Sigmoid colon (tissue), 7 donors: ENCODE results near the gene GRB2. TPM values are rescaled to one million over a fixed set of nuclear protein-coding genes. Genes with fewer than 3 reads are reported as not detected.

Experiments
- DNase-seq: peaks from one replicate; pipeline ENCODE4 v3.0.0-alpha.2; 2019
- H3K27ac ChIP-seq, 4 donors: fragments of 200-600 bp; sonication (generic); one replicate each; pipeline ENCODE4 v1.5.1; 2016 to 2019; ENCODE audit warnings: mild to moderate bottlenecking in 1 of 4
- H3K27me3 ChIP-seq, 3 donors: fragments of 200-600 bp; sonication (generic); one replicate each; pipeline ENCODE4 v1.5.1; 2019; ENCODE audit warnings: mild to moderate bottlenecking in 1 of 3
- H3K36me3 ChIP-seq, 4 donors: fragments of 200-600 bp; sonication (generic); one replicate each; pipeline ENCODE4 v1.5.1; 2016 to 2019
- H3K4me1 ChIP-seq, 4 donors: fragments of 200-600 bp; sonication (generic); one replicate each; pipeline ENCODE4 v1.5.1; 2017 to 2019
- H3K4me3 ChIP-seq, 4 donors: fragments of 200-600 bp; sonication (generic); one replicate each; pipeline ENCODE4 v1.5.1; 2017 to 2019; ENCODE audit warnings: mild to moderate bottlenecking in 2 of 4, moderate library complexity in 1 of 4
- H3K9me3 ChIP-seq, 4 donors: fragments of 200-600 bp in 3 of 4; sonication (generic) in 3 of 4; one replicate each; pipeline versions ENCODE4 v1.5.1 to v1.6.1; 2013 to 2019
- CTCF ChIP-seq, 4 experiments: fragments of 450-650 bp in 3 of 4; fragments of 200-600 bp in 1 of 4; IDR thresholded peaks; one replicate each; pipeline ENCODE4 v1.5.1; 2016 to 2019; ENCODE audit warnings: antibody characterized with exemption in 4 of 4, mild to moderate bottlenecking in 3 of 4, moderate library complexity in 2 of 4
- EP300 ChIP-seq, 4 donors: sonication (generic); formaldehyde crosslinking; IDR thresholded peaks; one replicate each; pipeline ENCODE4 v1.6.1; 2017; ENCODE audit warnings: antibody characterized with exemption in 4 of 4
- POLR2A ChIP-seq, 2 donors: fragments of 450-650 bp; IDR thresholded peaks; one replicate each; pipeline ENCODE4 v1.6.1; 2016; ENCODE audit warnings: antibody characterized with exemption in 2 of 2, mild to moderate bottlenecking in 2 of 2, moderate library complexity in 2 of 2
- POLR2AphosphoS5 ChIP-seq, 4 donors: sonication (generic); formaldehyde crosslinking; IDR thresholded peaks; one replicate each; pipeline ENCODE4 v1.6.1; 2017; ENCODE audit warnings: antibody characterized with exemption in 4 of 4
- WGBS, 2 donors: extraction: QIAGEN DNeasy Blood & Tissue Kit; methylation state at CpG; one replicate each; pipeline ENCODE4 v1.1.7; 2013; 5-methylcytosine and 5-hydroxymethylcytosine counted together
- intact Hi-C: fragments of 100-400 bp; cut with DNase I; formaldehyde crosslinking; loops from one replicate; pipeline ENCODE4 v1.15.1; 2023
- polyA plus RNA-seq, 3 donors: library from polyadenylated mRNA; stranded (reverse); fragments of 200-250 nt; gene quantifications; one replicate each; pipeline ENCODE4 v1.2.3, GENCODE V29; 2013
- total RNA-seq, 4 donors: library from RNA; depleted of rRNA; stranded (reverse); fragments of >200 nt; gene quantifications; one replicate each; pipeline ENCODE4 v1.1.0, GENCODE V29; 2016
- donor health status: healthy with polysubstance abuse.
- donor health status: Bipolar disorder and iron deficiency.
- donor health status: healthy.

GRB2 gene
- total and polyA plus RNA-seq, 7 donors = 56.5 to 103 (median 81.3) TPM

DNA sequence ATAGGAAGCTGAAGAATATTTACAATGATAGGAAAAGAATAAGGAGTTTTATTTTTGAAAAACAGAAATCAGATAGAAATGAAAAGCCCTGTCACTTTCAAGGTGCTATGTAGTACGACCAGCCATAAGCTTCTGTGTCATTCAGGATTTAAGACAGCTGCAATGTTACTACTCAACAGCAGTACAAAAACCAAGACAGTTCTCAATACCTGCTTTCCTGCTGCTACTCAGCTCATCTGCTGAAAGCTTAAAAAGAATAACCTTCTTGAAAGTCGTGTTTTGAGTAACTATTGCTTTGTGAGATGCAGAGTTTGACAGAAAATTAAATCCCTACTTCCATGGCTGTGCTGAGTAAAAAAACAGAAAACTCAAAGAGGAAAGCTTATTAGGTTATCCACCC, 8.7 kb downstream of the GRB2 start:
- Histone ChIP-seq H3K27ac (no peak overlapping the region), H3K4me1 (peaks cover 0 to 45% (median 33%) of the 10 kb centered on the region in 4 donors), H3K27me3 (no peaks in the 10 kb centered on the region), H3K9me3 (no peaks in the 10 kb centered on the region), H3K4me3 (no peak overlapping the region), H3K36me3 (no peaks in the 10 kb centered on the region)
- intact Hi-C loops = loop anchor here (5.0 kb wide), 1 partner anchor 34 kb away; no protein-coding TSS in a partner anchor
- TF ChIP-seq CTCF (IDR thresholded peaks at IDR 0.05) (no peak), POLR2A (IDR thresholded peaks at IDR 0.05) (no peak), POLR2AphosphoS5 (IDR thresholded peaks at IDR 0.05) (no peak), EP300 (IDR thresholded peaks at IDR 0.05) (no peak)
- DNase-seq = no peak
- WGBS, 2 donors = 59 to 61% methylated on average over 2 of the region's 2 CpGs

- Histone ChIP-seq H3K27ac (no peak overlapping the region), H3K4me1 (peaks cover 0 to 53% (median 40%) of the 10 kb centered on the region in 4 donors), H3K4me3 (no peak overlapping the region), H3K9me3 (no peaks in the 10 kb centered on the region), H3K27me3 (no peaks in the 10 kb centered on the region), H3K36me3 (no peaks in the 10 kb centered on the region)
- 88% methylated on average over 6 of the region's 6 CpGs for WGBS, 2 donors
- intact Hi-C loops = loop anchor here (5.0 kb wide), 1 partner anchor 34 kb away; no protein-coding TSS in a partner anchor
- TF ChIP-seq POLR2A (IDR thresholded peaks at IDR 0.05) = no peak
- TF ChIP-seq CTCF (IDR thresholded peaks at IDR 0.05) = no peak
- TF ChIP-seq POLR2AphosphoS5 (IDR thresholded peaks at IDR 0.05) = no peak
- no peak for TF ChIP-seq EP300 (IDR thresholded peaks at IDR 0.05)
- no peak for DNase-seq
These were observed 9.5 kb downstream of the GRB2 start for GRCh38 chr17:75396025-75396424.

DNA sequence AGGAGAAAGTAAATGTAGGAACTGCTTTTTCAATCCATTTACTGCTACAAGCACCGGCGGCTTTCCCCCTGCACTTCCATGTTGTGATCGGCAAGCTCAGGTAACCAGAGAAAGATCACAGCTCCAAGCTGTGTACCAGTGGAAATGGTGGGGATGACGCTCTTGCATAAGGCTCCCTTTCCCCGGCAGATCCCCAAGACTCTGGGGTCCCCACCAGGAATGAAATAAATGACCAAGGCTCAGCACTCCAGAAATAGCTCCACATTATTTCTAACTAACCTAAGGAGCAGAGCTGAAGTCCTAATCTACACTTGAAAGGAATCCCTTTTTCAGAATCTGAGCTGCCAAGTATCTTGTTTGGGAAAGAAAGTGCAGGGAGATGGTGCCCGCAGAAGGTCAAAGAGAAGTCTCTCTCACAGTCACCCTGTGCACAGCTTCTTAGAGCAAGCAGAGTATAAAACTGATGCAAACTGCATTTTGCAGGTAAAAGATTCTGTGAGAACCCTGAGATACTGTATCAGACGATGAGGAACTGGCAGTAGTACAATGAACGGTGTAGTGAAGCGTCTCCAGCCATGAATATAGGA, 11.1 kb downstream of the GRB2 start:
- Histone ChIP-seq H3K36me3 (no peaks in the 10 kb centered on the region), H3K9me3 (no peaks in the 10 kb centered on the region), H3K27ac (peak overlapping the region; percentile 84 to 90 (median 89)), H3K4me1 (peaks cover 0 to 57% (median 52%) of the 10 kb centered on the region in 4 donors), H3K4me3 (peak overlapping the region; percentile 56 to 69 (median 60)), H3K27me3 (no peaks in the 10 kb centered on the region)
- TF ChIP-seq POLR2AphosphoS5 (IDR thresholded peaks at IDR 0.05) = no peak
- 4 to 11% methylated on average over 9 of the region's 9 CpGs for WGBS, 2 donors
- intact Hi-C loops = no loop called here
- DNase-seq = no peak

- TF ChIP-seq POLR2AphosphoS5 (IDR thresholded peaks at IDR 0.05) (peak; percentile 72 to 89 (median 86)), POLR2A (IDR thresholded peaks at IDR 0.05) (peak; percentile 27 to 39), CTCF (IDR thresholded peaks at IDR 0.05) (peak in 2 of 4 experiments; percentile 14 to 63), EP300 (IDR thresholded peaks at IDR 0.05) (no peak)
- Histone ChIP-seq H3K4me3 (peak overlapping the region; percentile 56 to 69 (median 60)), H3K4me1 (peaks cover 0 to 59% (median 52%) of the 10 kb centered on the region in 4 donors), H3K36me3 (no peaks in the 10 kb centered on the region), H3K27me3 (no peaks in the 10 kb centered on the region), H3K9me3 (no peaks in the 10 kb centered on the region), H3K27ac (peak overlapping the region; percentile 84 to 90 (median 89))
- WGBS, 2 donors = 1 to 2% methylated on average over 28 of the region's 28 CpGs
- peak; percentile 99 for DNase-seq
- intact Hi-C loops = no loop called here
These were observed 11.8 kb downstream of the GRB2 start for GRCh38 chr17:75393523-75394331.

GRCh38 chr17:75392559-75392958, 12.9 kb downstream of the GRB2 start:
- no peaks in the 10 kb centered on the region for H3K36me3 ChIP-seq
- H3K27me3 ChIP-seq = no peaks in the 10 kb centered on the region
- DNase-seq = no peak
- WGBS, 2 donors = 34 to 50% methylated on average over 3 of the region's 3 CpGs
- peaks cover 0 to 69% (median 56%) of the 10 kb centered on the region in 4 donors for H3K4me1 ChIP-seq
- peak overlapping the region; percentile 84 to 90 (median 89) for H3K27ac ChIP-seq
- no peaks in the 10 kb centered on the region for H3K9me3 ChIP-seq
- TF ChIP-seq POLR2AphosphoS5 (IDR thresholded peaks at IDR 0.05) (no peak), EP300 (IDR thresholded peaks at IDR 0.05) (no peak), CTCF (IDR thresholded peaks at IDR 0.05) (no peak), POLR2A (IDR thresholded peaks at IDR 0.05) (no peak)
- intact Hi-C loops = no loop called here
- H3K4me3 ChIP-seq = peak overlapping the region in 3 of 4 donors; percentile 59 to 69 (median 60)
